ENCODE measurements around the gene SART3.
A peak's percentile ranks its signal among the peaks of the same experiment; 100 is the strongest.
"Not testable (repeated sequence)": the region's sequence is repeated elsewhere in the genome, so short reads cannot be mapped to it uniquely, and the experiment has no call there.

Gene SART3

GRCh38 chr12:108563136-108563803, 2.3 kb upstream of the SART3 start:
- DNase-seq (ENCODE audit: low read depth): peak; percentile 79

GRCh38 chr12:108562348-108563135, 1.6 kb upstream of the SART3 start, which contains the start of gene ISCU:
ISCU (plus strand) TSS chr12:108562596; CDS start chr12:108562623, 27 bp downstream.
- DNase-seq (ENCODE audit: low read depth): peak; percentile 93

- no peak for DNase-seq (ENCODE audit: low read depth)
Observed at GRCh38 chr12:108561852-108562347, 927 bp upstream of the SART3 start.

- no peak for DNase-seq (ENCODE audit: low read depth)
Observed at GRCh38 chr12:108560321-108560721, 652 bp downstream of the SART3 start.

GRCh38 chr12:108559748-108560147, 1.2 kb downstream of the SART3 start:
- no peak for DNase-seq (ENCODE audit: low read depth)

GRCh38 chr12:108559007-108559655, 1.8 kb downstream of the SART3 start:
- DNase-seq (ENCODE audit: low read depth): no peak

GRCh38 chr12:108555383-108555782, 5.6 kb downstream of the SART3 start:
- DNase-seq (ENCODE audit: low read depth): not testable (repeated sequence)

GRCh38 chr12:108553799-108554198, 7.2 kb downstream of the SART3 start:
- DNase-seq (ENCODE audit: low read depth): no peak

GRCh38 chr12:108551535-108551934, 9.4 kb downstream of the SART3 start:
- DNase-seq (ENCODE audit: low read depth): no peak

GRCh38 chr12:108548954-108549521, 11.9 kb downstream of the SART3 start:
- DNase-seq (ENCODE audit: low read depth): no peak

- DNase-seq (ENCODE audit: low read depth): no peak
Observed at GRCh38 chr12:108547686-108548085, 13.3 kb downstream of the SART3 start.

- peak; percentile 50 for DNase-seq (ENCODE audit: low read depth)
Observed at GRCh38 chr12:108543652-108544051, 17.3 kb downstream of the SART3 start.

- DNase-seq (ENCODE audit: low read depth): no peak
Observed at GRCh38 chr12:108542320-108542719, 18.7 kb downstream of the SART3 start.

GRCh38 chr12:108538616-108539195, 22.3 kb downstream of the SART3 start:
- DNase-seq (ENCODE audit: low read depth): no peak

GRCh38 chr12:108538146-108538545, 22.8 kb downstream of the SART3 start:
- no peak for DNase-seq (ENCODE audit: low read depth)

GRCh38 chr12:108531929-108532848, 28.8 kb downstream of the SART3 start:
- DNase-seq (ENCODE audit: low read depth): no peak

- DNase-seq (ENCODE audit: low read depth): no peak
Observed at GRCh38 chr12:108530161-108530560, 30.8 kb downstream of the SART3 start.

- no peak for DNase-seq (ENCODE audit: low read depth)
Observed at GRCh38 chr12:108527166-108527496, 33.8 kb downstream of the SART3 start.

- no peak for DNase-seq (ENCODE audit: low read depth)
Observed at GRCh38 chr12:108526482-108527165, 34.3 kb downstream of the SART3 start.

- peak; percentile 56 for DNase-seq (ENCODE audit: low read depth)
Observed at GRCh38 chr12:108525681-108526080, 35.3 kb downstream of the SART3 start.

All from GM04504 (cell line).